Liver (tissue), 9 donors: ENCODE results near the gene NTNG2. TPM values are rescaled to one million over a fixed set of nuclear protein-coding genes. Genes with fewer than 3 reads are reported as not detected.

Experiments used
- DNase-seq: peaks from one replicate; pipeline ENCODE4 v3.0.0-alpha.2; 2017; ENCODE audit warnings: low spot score
- H3K27ac ChIP-seq, 2 donors: one replicate each; pipeline ENCODE4 v1.7.0; 2013; ENCODE audit warnings: inconsistent platforms in 2 of 2, low read length in 2 of 2, control low read depth in 1 of 2, low read depth in 1 of 2, mild to moderate bottlenecking in 1 of 2
- H3K27me3 ChIP-seq, 4 donors: one replicate each; pipeline versions ENCODE4 v1.6.1 to v1.7.0; 2013; ENCODE audit warnings: low read length in 3 of 4, inconsistent platforms in 1 of 4, mild to moderate bottlenecking in 1 of 4, moderate library complexity in 1 of 4; ENCODE audit not compliant: control insufficient read depth in 4 of 4, insufficient read depth in 4 of 4
- H3K36me3 ChIP-seq, 4 donors: one replicate each; pipeline versions ENCODE4 v1.6.1 to v1.7.0; 2013; ENCODE audit warnings: low read length in 3 of 4, mild to moderate bottlenecking in 3 of 4, low read depth in 1 of 4, moderate library complexity in 1 of 4; ENCODE audit not compliant: control insufficient read depth in 4 of 4, insufficient read depth in 3 of 4
- H3K4me1 ChIP-seq, 4 donors: one replicate each; pipeline versions ENCODE4 v1.6.1 to v1.7.0; 2013; ENCODE audit warnings: low read length in 3 of 4, mild to moderate bottlenecking in 3 of 4, moderate library complexity in 1 of 4; ENCODE audit not compliant: control insufficient read depth in 4 of 4, insufficient read depth in 4 of 4
- H3K4me3 ChIP-seq, 3 donors: one replicate each; pipeline versions ENCODE4 v1.6.1 to v1.7.0; 2013; ENCODE audit warnings: low read length in 3 of 3, control low read depth in 1 of 3, low read depth in 1 of 3, mild to moderate bottlenecking in 1 of 3
- H3K9ac ChIP-seq, 2 donors: one replicate each; pipeline ENCODE4 v1.7.0; 2013; ENCODE audit warnings: low read length in 2 of 2, mild to moderate bottlenecking in 2 of 2, moderate library complexity in 2 of 2, control low read depth in 1 of 2, low read depth in 1 of 2
- H3K9me3 ChIP-seq, 4 donors: one replicate each; pipeline versions ENCODE4 v1.6.1 to v1.7.0; 2013; ENCODE audit warnings: low read length in 3 of 4; ENCODE audit not compliant: control insufficient read depth in 4 of 4
- ATF3 ChIP-seq: IDR thresholded peaks from 2 replicates; pipeline ENCODE4 v1.6.1; 2016; ENCODE audit warnings: antibody characterized with exemption
- CTCF ChIP-seq: fragments of 150-350 bp; IDR thresholded peaks from 2 replicates; pipeline ENCODE4 v1.5.1; 2017; ENCODE audit warnings: improper control_type of control experiment, low read depth, low read length; ENCODE audit not compliant: missing input control
- EGR1 ChIP-seq, 2 donors: IDR thresholded peaks; 2 replicates each; pipeline ENCODE4 v1.6.1; 2016 to 2018; ENCODE audit warnings: antibody characterized with exemption in 2 of 2, low read depth in 2 of 2
- FOXA1 ChIP-seq: IDR thresholded peaks from 2 replicates; pipeline ENCODE4 v1.6.1; 2016; ENCODE audit warnings: antibody characterized with exemption
- FOXA2 ChIP-seq: IDR thresholded peaks from 2 replicates; pipeline ENCODE4 v1.6.1; 2016; ENCODE audit warnings: antibody characterized with exemption
- GABPA ChIP-seq, 2 donors: IDR thresholded peaks in 1 of 2; conservative IDR thresholded peaks in 1 of 2; 2 replicates each; pipeline ENCODE4 v1.6.1; 2016; ENCODE audit warnings: antibody characterized with exemption in 2 of 2, mild to moderate bottlenecking in 1 of 2, moderate library complexity in 1 of 2
- HNF4A ChIP-seq, 2 donors: conservative IDR thresholded peaks; 2 replicates each; pipeline ENCODE4 v1.6.1; 2016; ENCODE audit warnings: antibody characterized with exemption in 2 of 2, mild to moderate bottlenecking in 2 of 2
- HNF4G ChIP-seq: IDR thresholded peaks from 2 replicates; pipeline ENCODE4 v1.6.1; 2016; ENCODE audit warnings: antibody characterized with exemption
- JUND ChIP-seq, 2 donors: IDR thresholded peaks; 2 replicates each; pipeline ENCODE4 v1.6.1; 2016; ENCODE audit warnings: antibody characterized with exemption in 2 of 2
- MAX ChIP-seq: IDR thresholded peaks from 2 replicates; pipeline ENCODE4 v1.6.1; 2016; ENCODE audit warnings: antibody characterized with exemption
- NR2F2 ChIP-seq: IDR thresholded peaks from 2 replicates; pipeline ENCODE4 v1.6.1; 2016; ENCODE audit warnings: antibody characterized with exemption
- RAD21 ChIP-seq, 2 donors: IDR thresholded peaks; 2 replicates each; pipeline ENCODE4 v1.6.1; 2016; ENCODE audit warnings: antibody characterized with exemption in 2 of 2, mild to moderate bottlenecking in 2 of 2
- REST ChIP-seq: IDR thresholded peaks from 2 replicates; pipeline ENCODE4 v1.6.1; 2016; ENCODE audit warnings: antibody characterized with exemption, mild to moderate bottlenecking
- RXRA ChIP-seq, 2 donors: IDR thresholded peaks; 2 replicates each; pipeline ENCODE4 v1.6.1; 2017 to 2018; ENCODE audit warnings: antibody characterized with exemption in 2 of 2, mild to moderate bottlenecking in 1 of 2
- SP1 ChIP-seq: IDR thresholded peaks from 2 replicates; pipeline ENCODE4 v1.6.1; 2018; ENCODE audit warnings: antibody characterized with exemption, mild to moderate bottlenecking
- TAF1 ChIP-seq: conservative IDR thresholded peaks from 2 replicates; pipeline ENCODE4 v1.6.1; 2016; ENCODE audit warnings: antibody characterized with exemption, mild to moderate bottlenecking
- YY1 ChIP-seq: IDR thresholded peaks from 2 replicates; pipeline ENCODE4 v1.6.1; 2016; ENCODE audit warnings: antibody characterized with exemption, mild to moderate bottlenecking
- ZBTB33 ChIP-seq: IDR thresholded peaks from 2 replicates; pipeline ENCODE4 v1.6.1; 2016; ENCODE audit warnings: antibody characterized with exemption
- WGBS: extraction: QIAGEN DNeasy Blood & Tissue Kit; methylation state at CpG from one replicate; pipeline ENCODE4 v1.1.7; 2013; 5-methylcytosine and 5-hydroxymethylcytosine counted together
- polyA plus RNA-seq, 2 donors: library from polyadenylated mRNA; stranded (reverse) in 1 of 2; unstranded in 1 of 2; fragments of 200-250 nt in 1 of 2; fragments of >200 nt in 1 of 2; fragmentation: Nextera tagmentation in 1 of 2; extraction: Ambion mirVana in 1 of 2; gene quantifications; one replicate each; pipeline versions ENCODE4 v1.2.1 to v1.2.3, GENCODE V29; 2013 to 2015
- total RNA-seq, 2 donors: library from RNA; depleted of rRNA; stranded (reverse); fragments of >200 nt; gene quantifications; one replicate each; pipeline ENCODE4 v1.2.3, GENCODE V29; 2014
- donor health status: healthy.
- donor health status: healthy.
- donor health status: healthy.
- donor health status: healthy.
- donor health status: healthy.

The NTNG2 gene
- total and polyA plus RNA-seq, 4 donors = 0.12 to 0.42 (median 0.28) TPM; not detected in 1

- TF ChIP-seq CTCF = no peak
- TF ChIP-seq JUND (IDR thresholded peaks at IDR 0.05) = no peak
- TF ChIP-seq RXRA (IDR thresholded peaks at IDR 0.05) = no peak
Observed at GRCh38 chr9:132183715-132184114, 21.9 kb downstream of the NTNG2 start (continued).

GRCh38 chr9:132184124-132184523, 22.3 kb downstream of the NTNG2 start:
- Histone ChIP-seq H3K4me1 (no peaks in the 10 kb centered on the region), H3K27ac (no peak overlapping the region), H3K9me3 (no peaks in the 10 kb centered on the region), H3K27me3 (peaks cover 2 to 7% (median 5%) of the 10 kb centered on the region in 4 donors), H3K4me3 (no peak overlapping the region), H3K9ac (no peak overlapping the region), H3K36me3 (no peaks in the 10 kb centered on the region)
- no peak for DNase-seq
- 43% methylated on average over 11 of the region's 11 CpGs for WGBS
- no peak for TF ChIP-seq REST
- TF ChIP-seq ATF3 = no peak
- TF ChIP-seq HNF4G = no peak
- TF ChIP-seq ZBTB33 = no peak
- no peak for TF ChIP-seq FOXA2
- no peak for TF ChIP-seq CTCF
- no peak for TF ChIP-seq FOXA1
- TF ChIP-seq MAX = no peak
- TF ChIP-seq HNF4A (conservative IDR thresholded peaks at IDR 0.05) = no peak
- TF ChIP-seq JUND (IDR thresholded peaks at IDR 0.05) = no peak
- no peak for TF ChIP-seq SP1
- TF ChIP-seq TAF1 = no peak
- TF ChIP-seq GABPA (IDR thresholded peaks at IDR 0.05 in 1 of 2, conservative IDR thresholded peaks at IDR 0.05 in 1 of 2) = no peak
- no peak for TF ChIP-seq RAD21 (IDR thresholded peaks at IDR 0.05)
- no peak for TF ChIP-seq YY1
- TF ChIP-seq EGR1 (IDR thresholded peaks at IDR 0.05; ENCODE audit: low read depth in 2 of 2) = no peak
- no peak for TF ChIP-seq NR2F2
- TF ChIP-seq RXRA (IDR thresholded peaks at IDR 0.05) = no peak
